ENCODE results near the gene PRICKLE2. TPM values are rescaled to one million over a fixed set of nuclear protein-coding genes. Genes with fewer than 3 reads are reported as not detected.

The PRICKLE2 gene
- total RNA-seq, 2 donors from 2014 or later = 27.9 to 42.3 TPM

DNA sequence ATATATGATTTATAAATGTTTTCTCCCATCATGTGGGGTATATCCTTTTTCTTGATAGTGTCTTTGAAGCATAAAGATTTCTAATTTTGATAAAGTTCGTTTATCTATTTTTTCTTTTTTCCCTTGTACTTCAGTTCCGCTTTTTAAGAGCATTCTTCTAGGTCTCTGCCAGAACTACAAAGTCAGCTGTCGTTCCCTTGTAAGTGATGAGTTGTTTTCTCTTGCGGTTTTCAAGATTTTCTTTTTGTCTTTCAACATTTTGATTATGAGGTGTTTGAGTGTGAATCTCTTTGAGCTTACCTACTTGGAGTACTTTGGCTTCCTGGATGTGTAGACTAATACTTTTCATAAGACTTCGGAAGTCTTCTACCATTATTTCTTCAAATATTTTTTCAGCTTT lies 9.3 kb upstream of the PRICKLE2 start:
- Histone ChIP-seq H3K27me3 (replicated peaks; ENCODE audit: insufficient read depth) (no peaks in the 10 kb centered on the region), H3K4me3 (no peak overlapping the region), H3K36me3 (no peaks in the 10 kb centered on the region), H3K9me3 (no peaks in the 10 kb centered on the region), H3K27ac (no peak overlapping the region), H3K4me1 (ENCODE audit: control insufficient read depth in 1 of 2, low read depth in 2 of 2) (peaks cover 0 to 17% of the 10 kb centered on the region in 2 donors)
- ATAC-seq (ENCODE audit: insufficient number of reproducible peaks, low FRiP score, low read depth) (no peak), DNase-seq (ENCODE audit: low spot score) (no peak)
- TF ChIP-seq, protein P1, sequence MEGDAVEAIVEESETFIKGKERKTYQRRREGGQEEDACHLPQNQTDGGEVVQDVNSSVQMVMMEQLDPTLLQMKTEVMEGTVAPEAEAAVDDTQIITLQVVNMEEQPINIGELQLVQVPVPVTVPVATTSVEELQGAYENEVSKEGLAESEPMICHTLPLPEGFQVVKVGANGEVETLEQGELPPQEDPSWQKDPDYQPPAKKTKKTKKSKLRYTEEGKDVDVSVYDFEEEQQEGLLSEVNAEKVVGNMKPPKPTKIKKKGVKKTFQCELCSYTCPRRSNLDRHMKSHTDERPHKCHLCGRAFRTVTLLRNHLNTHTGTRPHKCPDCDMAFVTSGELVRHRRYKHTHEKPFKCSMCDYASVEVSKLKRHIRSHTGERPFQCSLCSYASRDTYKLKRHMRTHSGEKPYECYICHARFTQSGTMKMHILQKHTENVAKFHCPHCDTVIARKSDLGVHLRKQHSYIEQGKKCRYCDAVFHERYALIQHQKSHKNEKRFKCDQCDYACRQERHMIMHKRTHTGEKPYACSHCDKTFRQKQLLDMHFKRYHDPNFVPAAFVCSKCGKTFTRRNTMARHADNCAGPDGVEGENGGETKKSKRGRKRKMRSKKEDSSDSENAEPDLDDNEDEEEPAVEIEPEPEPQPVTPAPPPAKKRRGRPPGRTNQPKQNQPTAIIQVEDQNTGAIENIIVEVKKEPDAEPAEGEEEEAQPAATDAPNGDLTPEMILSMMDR (IDR thresholded peaks at IDR 0.05) = no peak

DNA sequence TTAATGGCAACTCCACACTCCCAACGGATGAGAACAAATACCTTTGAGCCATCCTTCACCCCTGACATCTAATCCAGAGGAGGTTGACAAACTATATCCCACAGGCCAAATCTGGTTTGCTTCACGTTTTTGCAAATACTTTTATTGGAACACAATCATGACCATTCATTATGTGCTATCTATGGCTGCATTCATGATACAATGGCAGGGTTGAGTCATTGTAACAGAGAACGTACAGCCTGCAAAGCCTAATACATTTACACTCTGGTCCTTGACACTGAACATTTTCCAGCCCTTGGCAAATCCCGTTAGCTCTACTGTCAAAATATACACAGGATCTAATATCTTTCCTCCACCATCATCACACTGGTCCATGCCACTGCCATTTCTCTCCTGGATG lies 7.6 kb upstream of the PRICKLE2 start:
- no peak for ATAC-seq (ENCODE audit: insufficient number of reproducible peaks, low FRiP score, low read depth)
- H3K9me3 ChIP-seq = no peaks in the 10 kb centered on the region
- H3K27me3 ChIP-seq (replicated peaks; ENCODE audit: insufficient read depth) = no peaks in the 10 kb centered on the region
- no peak for DNase-seq (ENCODE audit: low spot score)
- H3K36me3 ChIP-seq = no peaks in the 10 kb centered on the region
- H3K27ac ChIP-seq = no peak overlapping the region
- TF ChIP-seq, protein P1 (IDR thresholded peaks at IDR 0.05) = no peak
- peaks cover 0 to 2% of the 10 kb centered on the region in 2 donors for H3K4me1 ChIP-seq (ENCODE audit: control insufficient read depth in 1 of 2, low read depth in 2 of 2)
- no peak overlapping the region for H3K4me3 ChIP-seq

DNA sequence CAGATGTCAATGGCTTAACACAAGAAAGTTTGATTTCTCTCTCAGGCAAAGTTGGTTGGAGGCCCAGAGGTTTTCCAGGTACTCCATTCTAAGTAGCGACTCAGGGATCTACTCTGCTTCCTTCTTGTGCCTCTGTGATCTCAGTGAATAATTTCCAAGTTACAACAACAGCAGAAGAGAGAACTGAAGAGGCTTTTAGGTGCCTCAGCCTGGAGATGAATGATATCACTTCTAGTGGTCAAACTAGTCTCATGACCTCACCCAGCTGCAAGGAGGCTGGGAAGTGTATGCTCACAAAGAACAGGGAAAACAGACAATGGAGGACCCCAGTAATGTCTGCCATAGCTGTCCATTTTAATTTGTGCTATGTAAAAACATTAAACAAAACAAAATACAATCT lies 4.6 kb upstream of the PRICKLE2 start:
- peaks cover 0 to 12% of the 10 kb centered on the region in 2 donors for H3K4me1 ChIP-seq (ENCODE audit: control insufficient read depth in 1 of 2, low read depth in 2 of 2)
- DNase-seq (ENCODE audit: low spot score) (no peak), ATAC-seq (ENCODE audit: insufficient number of reproducible peaks, low FRiP score, low read depth) (no peak)
- H3K27me3 ChIP-seq (replicated peaks; ENCODE audit: insufficient read depth) = no peaks in the 10 kb centered on the region
- no peak overlapping the region for H3K27ac ChIP-seq
- H3K36me3 ChIP-seq = no peaks in the 10 kb centered on the region
- no peaks in the 10 kb centered on the region for H3K9me3 ChIP-seq
- no peak overlapping the region for H3K4me3 ChIP-seq
- TF ChIP-seq, protein P1 (IDR thresholded peaks at IDR 0.05) = no peak

DNA sequence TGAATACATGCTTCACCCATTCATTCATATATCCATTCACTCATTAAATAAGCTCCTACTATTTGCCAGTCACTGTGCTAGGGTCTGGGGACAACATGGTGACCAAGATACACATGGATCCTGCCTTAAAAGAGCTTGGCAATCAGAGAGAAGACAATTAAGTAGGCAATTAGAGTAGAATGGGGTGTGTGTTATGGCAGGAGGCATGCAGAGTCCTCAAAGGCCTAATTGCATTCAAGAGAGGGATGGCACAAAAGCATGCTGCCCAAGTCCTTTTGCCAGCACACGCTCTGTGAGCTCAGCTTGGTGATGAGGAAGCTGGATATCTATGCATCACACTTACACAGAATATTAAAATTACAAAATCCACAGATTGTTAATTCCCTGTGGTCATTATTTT lies 2.8 kb upstream of the PRICKLE2 start:
- TF ChIP-seq, protein P1 (IDR thresholded peaks at IDR 0.05) = no peak
- H3K36me3 ChIP-seq = no peaks in the 10 kb centered on the region
- peaks cover 0 to 29% of the 10 kb centered on the region in 2 donors for H3K4me1 ChIP-seq (ENCODE audit: control insufficient read depth in 1 of 2, low read depth in 2 of 2)
- H3K4me3 ChIP-seq = no peak overlapping the region
- no peaks in the 10 kb centered on the region for H3K27me3 ChIP-seq (replicated peaks; ENCODE audit: insufficient read depth)
- H3K9me3 ChIP-seq = no peaks in the 10 kb centered on the region
- no peak overlapping the region for H3K27ac ChIP-seq
- ATAC-seq (ENCODE audit: insufficient number of reproducible peaks, low FRiP score, low read depth) (no peak), DNase-seq (ENCODE audit: low spot score) (no peak)

DNA sequence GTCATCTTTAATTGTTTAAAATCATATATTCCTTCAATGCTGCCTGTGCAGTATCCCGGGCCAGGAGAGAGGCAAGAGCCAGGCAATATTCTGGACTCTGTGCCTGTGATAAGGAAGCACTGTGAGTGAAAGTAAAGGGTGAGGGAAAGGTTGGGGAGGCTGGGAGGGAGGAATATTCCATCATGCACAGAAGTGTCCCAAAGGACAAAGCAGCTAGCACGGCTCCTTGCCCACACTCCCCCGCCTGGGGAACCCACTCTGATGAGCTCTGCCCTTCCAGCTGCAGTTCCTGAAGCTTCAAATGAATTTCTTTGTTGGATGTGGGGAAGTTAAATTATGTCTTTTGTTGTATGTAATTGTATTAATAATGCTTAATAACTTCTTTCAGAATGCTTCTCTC lies 1.5 kb upstream of the PRICKLE2 start:
- no peak for ATAC-seq (ENCODE audit: insufficient number of reproducible peaks, low FRiP score, low read depth)
- no peaks in the 10 kb centered on the region for H3K36me3 ChIP-seq
- no peaks in the 10 kb centered on the region for H3K27me3 ChIP-seq (replicated peaks; ENCODE audit: insufficient read depth)
- TF ChIP-seq, protein P1 (IDR thresholded peaks at IDR 0.05) = no peak
- H3K9me3 ChIP-seq = no peaks in the 10 kb centered on the region
- H3K4me1 ChIP-seq (ENCODE audit: control insufficient read depth in 1 of 2, low read depth in 2 of 2) = peaks cover 5 to 43% of the 10 kb centered on the region in 2 donors
- H3K27ac ChIP-seq = peak overlapping the region in 1 of 2 donors; percentile 88
- H3K4me3 ChIP-seq = no peak overlapping the region
- no peak for DNase-seq (ENCODE audit: low spot score)

Measured in thoracic aorta (tissue), 2 donors.